NCI-H146 treated with DMSO at 0.1 percent for 48 hours (cell line): Measurements from ENCODE around the gene MARK2.
"Not testable (repeated sequence)": the region's sequence is repeated elsewhere in the genome, so short reads cannot be mapped to it uniquely, and the experiment has no call there.

Experiments used
- DNase-seq: peaks from one replicate; lab custom pipeline; 2025; ENCODE audit not compliant: unreplicated experiment; lab: John Stamatoyannopoulos, UW

The MARK2 gene

GRCh38 chr11:63838678-63839507, at the start of gene MARK2:
Gene MARK2 (plus strand): TSS chr11:63839110. CDS start chr11:63839507, 397 bp downstream.
- DNase-seq = peak; percentile 98

DNA sequence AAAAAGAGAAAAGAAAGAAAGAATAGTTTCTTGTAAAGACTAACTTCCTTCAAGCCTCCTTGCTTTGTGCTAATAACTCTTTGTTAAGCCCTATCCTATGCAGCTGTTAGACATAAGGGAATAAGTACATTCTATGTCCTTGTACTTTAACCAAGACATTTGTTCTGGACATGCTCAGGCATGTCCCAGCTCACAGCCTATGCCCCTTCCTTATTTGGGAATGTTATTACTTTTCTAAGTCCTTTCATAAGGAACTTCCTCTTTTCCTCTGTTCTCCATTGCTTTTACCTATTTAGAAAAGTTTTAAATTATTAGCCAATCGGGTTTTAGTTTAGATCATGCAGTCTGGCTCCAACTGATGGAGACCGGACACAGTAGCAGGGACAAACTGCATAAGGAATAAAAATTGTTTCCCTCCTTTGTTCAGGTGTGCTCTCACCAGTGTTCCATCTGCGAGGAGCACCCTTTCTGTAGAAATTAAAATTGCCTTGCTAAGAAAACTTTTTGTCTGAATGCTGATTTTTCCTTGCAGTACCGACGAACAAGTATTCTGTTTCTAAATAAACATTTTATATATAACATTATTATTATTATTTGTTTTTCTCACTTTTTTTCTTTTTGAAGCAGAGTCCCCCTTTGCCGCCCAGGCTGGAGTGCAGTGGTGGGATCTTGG, 47.3 kb upstream of the MARK2 start:
- no peak for DNase-seq

DNA sequence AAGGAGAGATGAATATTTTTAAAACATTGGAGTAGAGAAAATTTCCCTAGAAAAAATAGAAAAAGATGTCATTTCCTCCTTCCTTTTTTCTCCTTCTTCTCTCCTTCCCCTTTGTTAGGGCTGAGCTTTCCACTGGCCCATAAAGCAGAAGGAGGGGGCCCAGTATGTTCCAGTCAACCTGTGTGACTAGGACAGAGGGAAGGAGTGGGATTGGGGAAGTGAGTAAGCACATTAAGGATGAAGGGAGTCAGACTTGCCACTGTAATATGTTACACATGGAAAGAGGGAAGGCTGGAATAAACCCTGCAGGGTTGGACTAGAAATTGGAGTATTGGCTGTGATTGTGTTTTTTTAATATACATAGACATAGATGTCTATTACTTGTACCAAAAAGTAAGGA, 45.7 kb upstream of the MARK2 start:
- no peak for DNase-seq

GRCh38 chr11:63795066-63795465, 43.8 kb upstream of the MARK2 start:
- DNase-seq = no peak

- DNase-seq = no peak
Measured at GRCh38 chr11:63800921-63801320, 38.0 kb upstream of the MARK2 start.

DNA sequence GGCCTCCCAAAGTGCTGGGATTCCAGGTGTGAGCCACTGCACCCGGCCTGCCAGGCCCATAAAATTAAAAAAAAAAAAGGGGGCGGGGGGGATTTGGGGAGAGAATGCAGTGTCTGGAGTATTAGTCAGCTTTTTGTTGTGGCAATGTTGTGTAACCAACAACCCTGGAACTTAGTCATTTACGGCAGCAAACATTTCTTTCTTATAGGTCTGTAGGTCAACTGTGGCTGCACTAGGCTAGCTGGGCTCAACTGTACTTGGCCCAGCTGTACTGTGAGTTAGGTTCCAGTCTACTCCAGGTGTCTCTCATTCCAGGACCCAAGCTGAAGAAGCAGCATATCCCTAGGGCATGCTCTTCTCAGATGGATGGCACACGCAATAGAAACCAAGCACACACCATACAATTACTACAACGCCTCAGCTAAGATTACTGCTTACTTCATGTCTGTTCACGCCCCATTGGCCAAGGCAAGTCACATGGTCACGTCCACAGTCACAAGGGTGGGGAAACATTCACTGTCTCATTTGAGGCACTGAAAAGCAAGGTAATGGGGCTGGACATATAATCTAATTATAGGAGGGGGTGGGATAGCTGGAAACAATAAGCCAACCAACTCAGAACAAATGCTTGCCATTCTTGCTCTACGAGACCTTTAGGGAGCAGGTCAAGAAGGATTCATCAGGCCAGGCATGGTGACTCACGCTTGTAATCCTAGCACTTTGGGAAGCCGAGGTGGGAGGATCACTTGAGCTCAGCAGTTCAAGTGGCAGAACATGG, 36.1 kb upstream of the MARK2 start:
- no peak for DNase-seq

DNA sequence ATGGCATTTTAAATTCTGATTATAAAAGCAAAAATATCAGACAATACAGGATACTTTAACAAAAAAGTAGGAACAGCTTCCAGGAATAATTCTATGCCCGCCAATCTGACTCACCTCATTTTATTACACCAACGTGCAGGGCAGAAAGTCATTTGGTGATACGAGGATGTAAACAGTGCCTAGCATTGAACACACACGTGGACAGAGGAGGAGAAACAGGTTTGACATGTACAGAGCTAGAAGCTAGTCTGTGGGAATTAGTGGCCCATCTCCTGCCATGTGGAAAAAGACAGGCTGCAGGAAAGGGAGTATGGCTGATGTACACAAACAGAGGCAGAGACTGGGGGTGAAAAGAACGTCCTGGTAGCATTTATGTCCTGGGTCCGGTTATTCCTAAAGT, 34.7 kb upstream of the MARK2 start:
- no peak for DNase-seq

DNA sequence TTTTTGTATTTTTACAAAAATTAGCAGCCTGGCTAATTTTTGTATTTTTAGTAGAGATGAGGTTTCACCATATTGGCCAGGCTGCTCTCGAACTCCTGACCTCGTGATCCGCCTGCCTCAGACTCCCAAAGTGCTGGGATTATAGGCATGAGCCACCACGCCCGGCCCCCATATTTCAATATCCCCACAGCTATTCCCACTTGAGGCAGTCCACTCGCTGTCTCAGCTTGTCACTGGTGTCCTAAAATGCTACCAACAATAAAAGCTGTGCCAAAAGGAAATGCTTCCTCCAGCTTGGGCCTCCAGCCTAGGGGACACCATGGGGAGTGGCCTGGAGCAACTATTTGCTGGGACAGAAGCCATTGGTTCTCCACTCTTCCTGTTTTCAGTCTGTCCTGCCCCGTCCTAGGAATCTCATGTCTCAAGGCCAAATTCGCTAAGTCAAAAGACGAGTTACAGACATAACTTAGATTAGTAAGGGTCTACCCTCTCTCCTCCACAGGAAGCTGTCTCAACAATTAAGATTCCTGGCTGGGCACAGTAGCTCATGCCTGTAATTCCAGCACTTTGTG, 33.0 kb upstream of the MARK2 start:
- no peak for DNase-seq

GRCh38 chr11:63810383-63810782, 28.5 kb upstream of the MARK2 start:
- DNase-seq = not testable (repeated sequence)

- no peak for DNase-seq
Measured at GRCh38 chr11:63811522-63811921, 27.4 kb upstream of the MARK2 start.

- peak; percentile 48 for DNase-seq
Measured at GRCh38 chr11:63813035-63813562, 25.8 kb upstream of the MARK2 start, which contains the start of gene SPINDOC. Gene SPINDOC (plus strand): TSS chr11:63813456. CDS start chr11:63813687, 231 bp downstream.

DNA sequence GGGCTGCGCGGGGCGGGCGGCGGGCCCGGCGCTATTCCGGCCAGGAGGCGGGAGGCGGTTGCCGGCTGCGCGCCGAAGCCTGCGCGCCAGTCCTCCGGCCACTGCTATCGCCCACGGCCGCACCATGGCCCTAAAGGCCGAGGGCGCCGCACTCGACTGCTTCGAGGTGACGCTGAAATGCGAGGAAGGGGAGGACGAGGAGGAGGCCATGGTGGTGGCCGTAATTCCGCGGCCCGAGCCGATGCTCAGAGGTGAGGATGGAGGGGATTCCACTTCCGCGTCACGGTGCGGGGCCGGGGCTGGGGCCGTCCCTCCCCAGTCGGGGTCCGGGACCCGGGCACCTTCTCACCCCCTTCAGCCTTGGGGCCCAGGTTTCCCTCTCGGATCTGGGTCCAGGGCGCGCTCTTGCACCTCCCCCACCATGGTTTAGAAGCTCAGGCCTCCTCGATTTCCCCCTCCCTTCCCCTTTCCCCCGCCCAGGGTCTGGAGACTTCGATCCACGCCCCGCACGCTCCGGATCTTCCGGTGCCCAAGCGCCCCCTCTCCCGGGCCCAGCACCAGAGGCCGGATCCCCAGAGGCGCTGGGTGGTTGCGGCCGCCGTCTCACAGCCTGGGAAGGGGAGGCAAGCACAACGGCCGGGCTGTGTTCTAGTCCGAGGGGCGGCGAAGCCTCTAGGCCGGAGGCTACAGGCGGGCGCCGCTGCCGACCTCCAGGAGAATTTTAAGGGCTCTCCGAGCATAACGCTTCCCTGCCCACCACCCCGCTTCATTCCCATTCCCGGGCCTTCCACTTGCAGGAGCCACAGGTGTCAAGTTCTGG, 25.1 kb upstream of the MARK2 start:
- peak; percentile 48 for DNase-seq

- DNase-seq = no peak
Measured at GRCh38 chr11:63814383-63814736, 24.6 kb upstream of the MARK2 start.

- DNase-seq = no peak
Measured at GRCh38 chr11:63816166-63816565, 22.7 kb upstream of the MARK2 start.

DNA sequence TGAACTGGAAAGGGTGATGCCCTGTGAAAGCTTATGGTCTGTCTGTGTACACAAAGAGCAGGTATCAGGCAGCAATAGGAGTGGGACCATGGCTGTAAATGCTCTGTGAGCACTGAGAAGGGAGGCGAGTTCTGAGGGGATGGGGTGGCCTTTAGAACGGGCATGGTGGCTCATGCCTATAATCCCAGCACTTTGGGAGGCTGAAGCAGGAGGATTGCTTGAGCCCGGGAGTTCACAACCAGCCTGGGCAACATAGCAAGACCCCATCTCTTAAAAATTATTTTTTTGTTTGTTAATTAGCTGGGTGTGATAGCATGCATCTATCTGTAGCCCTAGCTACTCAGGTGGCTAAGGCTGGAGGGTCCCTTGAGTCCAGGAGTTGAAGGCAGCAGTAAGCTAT, 22.2 kb upstream of the MARK2 start:
- no peak for DNase-seq

DNA sequence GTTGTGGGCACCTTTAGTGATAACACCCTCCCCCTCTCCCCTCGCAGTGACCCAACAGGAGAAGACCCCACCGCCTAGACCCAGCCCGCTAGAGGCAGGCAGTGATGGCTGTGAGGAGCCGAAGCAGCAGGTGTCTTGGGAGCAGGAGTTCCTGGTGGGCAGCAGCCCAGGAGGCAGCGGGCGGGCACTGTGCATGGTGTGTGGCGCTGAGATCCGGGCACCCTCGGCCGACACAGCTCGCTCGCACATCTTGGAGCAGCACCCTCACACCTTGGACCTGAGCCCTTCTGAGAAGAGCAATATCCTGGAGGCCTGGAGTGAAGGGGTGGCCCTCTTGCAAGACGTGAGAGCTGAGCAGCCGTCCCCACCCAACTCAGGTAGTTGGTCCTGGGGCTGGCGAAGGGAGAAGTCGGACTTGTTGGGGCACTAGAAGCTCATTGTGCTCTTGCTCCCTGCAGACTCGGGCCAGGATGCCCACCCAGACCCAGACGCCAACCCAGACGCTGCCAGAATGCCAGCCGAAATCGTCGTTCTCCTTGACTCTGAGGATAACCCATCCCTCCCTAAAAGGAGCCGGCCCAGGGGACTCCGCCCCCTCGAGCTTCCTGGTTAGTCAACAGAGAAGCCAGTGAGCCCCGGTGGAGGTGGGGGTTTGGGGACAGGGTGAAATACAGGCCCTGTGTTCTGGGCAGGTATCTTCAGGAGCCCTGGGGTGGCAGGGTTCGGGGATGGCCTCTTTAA, 21.0 kb upstream of the MARK2 start:
- DNase-seq = no peak

DNA sequence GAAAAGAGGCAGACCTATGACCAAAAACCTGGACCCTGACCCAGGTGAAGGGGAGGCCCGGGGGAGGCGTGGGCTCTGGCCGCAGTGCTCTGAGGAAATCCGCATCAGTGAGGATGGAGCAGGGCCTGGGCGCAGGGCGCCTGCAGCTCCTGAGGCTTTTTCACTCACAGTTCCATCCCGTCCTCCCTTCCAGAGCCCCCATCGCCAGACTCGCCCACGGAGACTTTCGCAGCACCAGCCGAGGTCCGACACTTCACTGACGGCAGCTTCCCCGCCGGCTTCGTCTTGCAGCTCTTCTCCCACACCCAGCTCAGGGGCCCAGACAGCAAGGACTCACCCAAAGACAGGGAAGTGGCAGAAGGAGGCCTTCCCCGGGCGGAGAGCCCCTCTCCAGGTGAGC, 20.3 kb upstream of the MARK2 start:
- DNase-seq = no peak

GRCh38 chr11:63821411-63821810, 17.5 kb upstream of the MARK2 start:
- no peak for DNase-seq

- no peak for DNase-seq
Measured at GRCh38 chr11:63826471-63827190, 12.3 kb upstream of the MARK2 start.
